ENCODE measurements around the gene SH3GL1.
A peak's percentile ranks its signal among the peaks of the same experiment; 100 is the strongest.

Gene SH3GL1

GRCh38 chr19:4374498-4375163 is 25.7 kb downstream of the SH3GL1 start:
- ATAC-seq: peak; percentile 71
- no peak for TF ChIP-seq GLIS3 (CRISPR knock-in tag; IDR thresholded peaks at IDR 0.05)
- 0 out of 2 replicates have a peak, but pooled peaks have one; percentile 54 for TF ChIP-seq ZFP3 (CRISPR knock-in tag; IDR thresholded peaks at IDR 0.05)

GRCh38 chr19:4373601-4374497 is 26.5 kb downstream of the SH3GL1 start:
- no peak for ATAC-seq
- no peak for TF ChIP-seq CSRNP3 (CRISPR knock-in tag; IDR thresholded peaks at IDR 0.05)
- no peak for TF ChIP-seq ZC3H10 (CRISPR knock-in tag; IDR thresholded peaks at IDR 0.05)
- no peak for TF ChIP-seq BACH2 (CRISPR knock-in tag; IDR thresholded peaks at IDR 0.05; ENCODE audit: borderline replicate concordance)
- no peak for TF ChIP-seq ARNTL (CRISPR knock-in tag; IDR thresholded peaks at IDR 0.05; ENCODE audit: borderline replicate concordance, low read depth)
- TF ChIP-seq ZFP30 (CRISPR knock-in tag; IDR thresholded peaks at IDR 0.05): no peak
- TF ChIP-seq PATZ1 (CRISPR knock-in tag; IDR thresholded peaks at IDR 0.05; ENCODE audit: borderline replicate concordance): no peak
- TF ChIP-seq CREB5 (CRISPR knock-in tag; IDR thresholded peaks at IDR 0.05; ENCODE audit: low read depth): no peak
- TF ChIP-seq ZNF8 (CRISPR knock-in tag; IDR thresholded peaks at IDR 0.05): no peak
- no peak for TF ChIP-seq SNAI2 (CRISPR knock-in tag; IDR thresholded peaks at IDR 0.05)
- TF ChIP-seq PPARA (CRISPR knock-in tag; IDR thresholded peaks at IDR 0.05; ENCODE audit: borderline replicate concordance): no peak
- no peak for TF ChIP-seq TCF4 (CRISPR knock-in tag; IDR thresholded peaks at IDR 0.05; ENCODE audit: borderline replicate concordance)
- no peak for TF ChIP-seq TOX (CRISPR knock-in tag; IDR thresholded peaks at IDR 0.05; ENCODE audit: borderline replicate concordance)
- TF ChIP-seq POU6F1 (CRISPR knock-in tag; IDR thresholded peaks at IDR 0.05; ENCODE audit: borderline replicate concordance, low read depth): no peak
- no peak for TF ChIP-seq TSHZ2 (CRISPR knock-in tag; IDR thresholded peaks at IDR 0.05)

- TF ChIP-seq ZNF70 (CRISPR knock-in tag; IDR thresholded peaks at IDR 0.05): no peak
- no peak for TF ChIP-seq ARNTL (CRISPR knock-in tag; IDR thresholded peaks at IDR 0.05; ENCODE audit: borderline replicate concordance, low read depth)
- no peak for TF ChIP-seq TCF4 (CRISPR knock-in tag; IDR thresholded peaks at IDR 0.05; ENCODE audit: borderline replicate concordance)
- ATAC-seq: no peak
These were observed 27.4 kb downstream of the SH3GL1 start for GRCh38 chr19:4373013-4373367.

Measured in SK-N-SH treated with all-trans-retinoic acid at 6 μM for 48 hours (cell line).